Measurements from ENCODE around the gene TAF11L8. TPM values are rescaled to one million over a fixed set of nuclear protein-coding genes. Genes with fewer than 3 reads are reported as not detected.
"Not testable (repeated sequence)": the region's sequence is repeated elsewhere in the genome, so short reads cannot be mapped to it uniquely, and the experiment has no call there.

TAF11L8 gene
- total and polyA plus RNA-seq, 2 experiments from 2014 or later, result not detected

GRCh38 chr5:17619354-17619753 lies 28.6 kb upstream of the TAF11L8 start (continued):
- TF ChIP-seq JUNB (IDR thresholded peaks at IDR 0.05; ENCODE audit: unreplicated experiment), result no peak
- no peak for TF ChIP-seq EZH2 (IDR thresholded peaks at IDR 0.05; ENCODE audit: low read depth, unreplicated experiment)
- no peak for TF ChIP-seq EZH2phosphoT487 (IDR thresholded peaks at IDR 0.05; ENCODE audit: unreplicated experiment)
- TF ChIP-seq ETS1 (IDR thresholded peaks at IDR 0.05), result no peak
- no peak for TF ChIP-seq STAT1 (IDR thresholded peaks at IDR 0.05; ENCODE audit: unreplicated experiment)
- no peak for TF ChIP-seq POLR2AphosphoS5 (IDR thresholded peaks at IDR 0.05; ENCODE audit: low read depth)

- Histone ChIP-seq H3K27me3 (ENCODE audit: insufficient read depth) (no peaks in the 10 kb centered on the region), H4K20me1 (replicated peaks; ENCODE audit: insufficient read depth) (no peaks in the 10 kb centered on the region), H2AFZ (no peak overlapping the region), H3F3A (replicated peaks; ENCODE audit: low read depth) (no peaks in the 10 kb centered on the region), H3K4me1 (ENCODE audit: insufficient read depth) (no peaks in the 10 kb centered on the region), H3K27ac (ENCODE audit: low read depth) (no peak overlapping the region), H3K4me2 (no peak overlapping the region), H3K9me2 (ENCODE audit: insufficient read depth) (peaks cover 3% of the 10 kb centered on the region; the same call in 1 of the 2 replicates), H3K4me3 (no peak overlapping the region), H3K79me2 (replicated peaks; ENCODE audit: insufficient read depth) (no peaks in the 10 kb centered on the region), H3K36me3 (ENCODE audit: insufficient read depth) (no peaks in the 10 kb centered on the region)
- H3K27me3 Mint-ChIP-seq (ENCODE audit: insufficient read depth, low read depth, poor library complexity), result peaks cover 2% of the 10 kb centered on the region
- H3K27ac Mint-ChIP-seq, result no peak overlapping the region
- H3K9me3 Mint-ChIP-seq, result peaks cover 2% of the 10 kb centered on the region; the same call in 1 of the 3 replicates
- no peaks in the 10 kb centered on the region for H3K4me1 Mint-ChIP-seq
- TF ChIP-seq CREB1 (CRISPR knock-in tag; IDR thresholded peaks at IDR 0.05; ENCODE audit: low read depth), result no peak
- TF ChIP-seq EZH2phosphoT487 (IDR thresholded peaks at IDR 0.05; ENCODE audit: unreplicated experiment), result no peak
- TF ChIP-seq CTCF (conservative IDR thresholded peaks at IDR 0.05; ENCODE audit: low read depth in 2 of 2), result no peak
- no peak for TF ChIP-seq ZNF114 (CRISPR knock-in tag; IDR thresholded peaks at IDR 0.05)
- TF ChIP-seq ETS1 (IDR thresholded peaks at IDR 0.05), result no peak
- TF ChIP-seq EZH2 (IDR thresholded peaks at IDR 0.05; ENCODE audit: low read depth, unreplicated experiment), result no peak
- no peak overlapping the region for H3K4me3 Mint-ChIP-seq
- DNase-seq (ENCODE audit: low spot score) (no peak), ATAC-seq (no peak)
- no peaks in the 10 kb centered on the region for H3K36me3 Mint-ChIP-seq (ENCODE audit: low read depth)
Measured at GRCh38 chr5:17614872-17615605, 24.3 kb upstream of the TAF11L8 start.

GRCh38 chr5:17610092-17610491 lies 19.3 kb upstream of the TAF11L8 start, which contains the start of gene TAF11L12:
TAF11L12 (plus strand) TSS chr5:17610392.
- H3K9me2 ChIP-seq (ENCODE audit: insufficient read depth); H3K27me3 ChIP-seq (ENCODE audit: insufficient read depth); H3K27ac Mint-ChIP-seq; H3K79me2 ChIP-seq (replicated peaks; ENCODE audit: insufficient read depth); H3K27ac ChIP-seq (ENCODE audit: low read depth); H4K20me1 ChIP-seq (replicated peaks; ENCODE audit: insufficient read depth); H2AFZ ChIP-seq; H3K4me1 Mint-ChIP-seq; H3K4me2 ChIP-seq; H3K4me1 ChIP-seq (ENCODE audit: insufficient read depth); H3K4me3 ChIP-seq; H3K36me3 Mint-ChIP-seq (ENCODE audit: low read depth); H3K27me3 Mint-ChIP-seq (ENCODE audit: insufficient read depth, low read depth, poor library complexity); H3K4me3 Mint-ChIP-seq; DNase-seq (ENCODE audit: low spot score); H3F3A ChIP-seq (replicated peaks; ENCODE audit: low read depth); ATAC-seq; H3K9me3 Mint-ChIP-seq; H3K36me3 ChIP-seq (ENCODE audit: insufficient read depth): not testable (repeated sequence)

GRCh38 chr5:17607461-17607860 lies 16.7 kb upstream of the TAF11L8 start:
- H3K27ac ChIP-seq (ENCODE audit: low read depth); H3F3A ChIP-seq (replicated peaks; ENCODE audit: low read depth); H3K36me3 ChIP-seq (ENCODE audit: insufficient read depth); H3K4me2 ChIP-seq; H3K4me3 ChIP-seq; DNase-seq (ENCODE audit: low spot score); H3K27me3 Mint-ChIP-seq (ENCODE audit: insufficient read depth, low read depth, poor library complexity); H4K20me1 ChIP-seq (replicated peaks; ENCODE audit: insufficient read depth); H3K4me3 Mint-ChIP-seq; H3K4me1 Mint-ChIP-seq; H3K79me2 ChIP-seq (replicated peaks; ENCODE audit: insufficient read depth); H3K9me3 Mint-ChIP-seq; H3K27ac Mint-ChIP-seq; H3K9me2 ChIP-seq (ENCODE audit: insufficient read depth); ATAC-seq; H3K27me3 ChIP-seq (ENCODE audit: insufficient read depth); H3K36me3 Mint-ChIP-seq (ENCODE audit: low read depth); H2AFZ ChIP-seq; H3K4me1 ChIP-seq (ENCODE audit: insufficient read depth): not testable (repeated sequence)

All from GM23338 (cell line).